Endothelial cell (in vitro differentiated cells): ENCODE measurements around the gene PPM1D. TPM values are rescaled to one million over a fixed set of nuclear protein-coding genes. Genes with fewer than 3 reads are reported as not detected.

Experiments used
- DNase-seq: peaks from one replicate; pipeline ENCODE4 v3.0.0; 2021; ENCODE audit warnings: low spot score
- H3K27ac Mint-ChIP-seq: one replicate; pipeline ENCODE4 v1.8.0; 2021; ENCODE audit warnings: mixed read lengths, inconsistent platforms; ENCODE audit not compliant: unreplicated experiment
- H3K27me3 Mint-ChIP-seq: one replicate; pipeline ENCODE4 v1.8.0; 2021; ENCODE audit warnings: mild to moderate bottlenecking, moderate library complexity, mixed read lengths, inconsistent platforms; ENCODE audit not compliant: unreplicated experiment
- H3K36me3 Mint-ChIP-seq: one replicate; pipeline ENCODE4 v1.8.0; 2021; ENCODE audit warnings: mild to moderate bottlenecking, low read depth, mixed read lengths, inconsistent platforms; ENCODE audit not compliant: unreplicated experiment
- H3K4me1 Mint-ChIP-seq: one replicate; pipeline ENCODE4 v1.8.0; 2021; ENCODE audit warnings: mild to moderate bottlenecking, mixed read lengths, inconsistent platforms; ENCODE audit not compliant: unreplicated experiment
- H3K4me3 Mint-ChIP-seq: one replicate; pipeline ENCODE4 v1.8.0; 2021; ENCODE audit warnings: mild to moderate bottlenecking, mixed read lengths, inconsistent platforms; ENCODE audit not compliant: unreplicated experiment
- H3K9me3 Mint-ChIP-seq: one replicate; pipeline ENCODE4 v1.8.0; 2021; ENCODE audit warnings: mixed read lengths, inconsistent platforms; ENCODE audit not compliant: unreplicated experiment
- CTCF ChIP-seq: fragments of 200-600 bp; sonication (generic); IDR thresholded peaks from one replicate; pipeline ENCODE4 v1.5.0; 2021; ENCODE audit warnings: antibody characterized with exemption; ENCODE audit not compliant: unreplicated experiment
- total RNA-seq: library from RNA; stranded (reverse); fragmentation: NEBNext Ultra II Directional; extraction: Animal tissue kit (Norgen Biotek cat#: 25700); gene quantifications from one replicate; pipeline ENCODE4 v1.2.1, GENCODE V29; 2021; ENCODE audit not compliant: unreplicated experiment

Gene PPM1D
- total RNA-seq, 1 donor from 2014 or later = 14.6 TPM

DNA sequence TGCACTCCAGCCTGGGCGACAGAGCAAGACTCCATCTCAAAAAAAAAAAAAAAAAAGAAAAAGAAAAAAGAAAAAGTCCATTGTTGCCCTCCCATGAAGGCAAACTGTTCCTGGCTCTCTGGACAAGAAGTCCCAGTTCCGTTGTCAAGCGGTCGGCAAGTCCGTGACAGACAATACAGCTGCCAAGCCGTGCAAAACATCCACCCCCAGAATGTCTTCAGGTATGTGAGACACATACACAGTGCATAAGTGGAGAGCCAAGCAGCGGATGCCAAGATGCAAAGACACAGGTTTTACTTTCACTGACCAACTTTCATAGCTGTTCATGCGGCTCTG, 40.4 kb upstream of the PPM1D start:
- peaks cover 3% of the 10 kb centered on the region for H3K27me3 Mint-ChIP-seq
- peaks cover 15% of the 10 kb centered on the region for H3K9me3 Mint-ChIP-seq
- H3K36me3 Mint-ChIP-seq = no peaks in the 10 kb centered on the region
- no peak overlapping the region for H3K4me3 Mint-ChIP-seq
- no peak overlapping the region for H3K27ac Mint-ChIP-seq
- H3K4me1 Mint-ChIP-seq = no peaks in the 10 kb centered on the region
- no peak for DNase-seq
- TF ChIP-seq CTCF = no peak

DNA sequence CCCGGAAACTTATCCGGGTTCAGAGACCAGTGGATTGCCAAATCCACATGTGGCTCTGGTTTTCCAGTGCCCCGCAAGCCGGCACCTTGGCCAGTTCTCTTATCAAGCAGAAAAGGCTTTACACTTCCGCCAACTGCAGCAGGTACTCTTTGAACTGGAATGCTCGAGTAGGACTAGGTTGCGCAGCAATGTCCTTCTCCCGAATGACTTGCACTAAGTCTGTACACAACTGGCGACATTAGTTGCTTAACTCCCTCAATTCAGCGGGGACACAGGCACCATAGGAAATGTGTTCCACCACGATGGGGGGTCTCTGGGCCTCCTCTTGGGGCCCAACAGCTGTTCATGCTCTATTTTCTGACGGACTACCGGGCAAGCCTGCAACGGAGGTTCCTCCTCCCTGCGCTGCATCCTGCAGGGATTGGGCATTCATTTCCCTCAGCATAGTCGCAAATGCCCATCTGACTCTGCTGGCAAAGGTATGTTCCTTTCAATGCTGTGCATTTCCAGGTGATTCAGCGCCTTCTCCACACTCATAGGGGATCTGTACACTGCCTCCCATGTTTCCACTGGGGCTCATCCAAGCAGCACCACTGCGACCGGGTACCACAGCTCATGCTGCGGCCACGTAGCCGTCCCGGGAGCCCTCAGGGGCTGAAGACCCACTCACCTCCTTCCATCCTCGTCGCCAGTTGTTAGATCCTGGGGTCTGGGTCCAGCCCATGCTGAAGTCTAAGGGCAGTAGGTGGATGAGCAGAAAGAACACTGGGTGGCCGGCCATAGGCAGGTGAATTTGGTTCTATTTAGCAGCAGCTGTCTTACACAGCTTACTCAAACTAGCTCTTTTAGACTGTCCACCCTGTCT, 39.8 kb upstream of the PPM1D start:
- H3K9me3 Mint-ChIP-seq = peaks cover 15% of the 10 kb centered on the region
- peaks cover 3% of the 10 kb centered on the region for H3K27me3 Mint-ChIP-seq
- no peaks in the 10 kb centered on the region for H3K36me3 Mint-ChIP-seq
- TF ChIP-seq CTCF = no peak
- H3K4me1 Mint-ChIP-seq = no peaks in the 10 kb centered on the region
- DNase-seq = no peak
- no peak overlapping the region for H3K4me3 Mint-ChIP-seq
- no peak overlapping the region for H3K27ac Mint-ChIP-seq

- Mint-ChIP-seq H3K27me3 (peaks cover 3% of the 10 kb centered on the region), H3K36me3 (no peaks in the 10 kb centered on the region), H3K9me3 (peaks cover 15% of the 10 kb centered on the region), H3K27ac (no peak overlapping the region), H3K4me3 (no peak overlapping the region), H3K4me1 (no peaks in the 10 kb centered on the region)
- no peak for TF ChIP-seq CTCF
- DNase-seq = no peak
Measured at GRCh38 chr17:60560860-60561257, 39.1 kb upstream of the PPM1D start.

DNA sequence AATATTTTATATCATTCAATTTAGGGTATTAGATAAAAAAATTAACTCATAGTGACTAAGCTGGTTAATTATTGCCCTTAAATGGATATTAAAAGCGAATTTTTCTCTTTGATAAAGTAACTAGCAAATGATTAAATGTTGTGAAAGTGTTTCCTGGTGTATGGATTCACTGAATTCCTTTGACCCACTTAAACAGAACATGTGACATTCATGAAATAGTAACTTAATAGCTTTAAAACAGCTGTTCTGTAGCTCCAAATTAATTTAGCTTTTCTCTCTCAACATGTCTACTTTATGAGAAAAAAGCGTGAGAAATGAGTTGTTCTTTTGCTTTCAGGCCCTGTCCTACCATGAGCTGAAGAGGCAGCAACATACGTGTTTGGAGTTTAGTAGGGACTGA, 37.6 kb upstream of the PPM1D start:
- Mint-ChIP-seq H3K9me3 (peaks cover 12% of the 10 kb centered on the region), H3K27me3 (peaks cover 3% of the 10 kb centered on the region), H3K4me3 (no peak overlapping the region), H3K36me3 (no peaks in the 10 kb centered on the region), H3K4me1 (no peaks in the 10 kb centered on the region), H3K27ac (no peak overlapping the region)
- no peak for DNase-seq
- TF ChIP-seq CTCF = no peak

GRCh38 chr17:60563743-60564142, 36.2 kb upstream of the PPM1D start:
- Mint-ChIP-seq H3K4me1 (no peaks in the 10 kb centered on the region), H3K27me3 (peaks cover 3% of the 10 kb centered on the region), H3K27ac (no peak overlapping the region), H3K4me3 (no peak overlapping the region), H3K9me3 (peaks cover 2% of the 10 kb centered on the region), H3K36me3 (no peaks in the 10 kb centered on the region)
- DNase-seq = no peak
- no peak for TF ChIP-seq CTCF
